ENCODE data around the gene MIPOL1.

MIPOL1 gene

GRCh38 chr14:37590428-37591139 lies 392.8 kb downstream of the MIPOL1 start:
- DNase-seq: no peak

- DNase-seq: no peak
Observed at GRCh38 chr14:37591311-37591940, 393.7 kb downstream of the MIPOL1 start.

DNA sequence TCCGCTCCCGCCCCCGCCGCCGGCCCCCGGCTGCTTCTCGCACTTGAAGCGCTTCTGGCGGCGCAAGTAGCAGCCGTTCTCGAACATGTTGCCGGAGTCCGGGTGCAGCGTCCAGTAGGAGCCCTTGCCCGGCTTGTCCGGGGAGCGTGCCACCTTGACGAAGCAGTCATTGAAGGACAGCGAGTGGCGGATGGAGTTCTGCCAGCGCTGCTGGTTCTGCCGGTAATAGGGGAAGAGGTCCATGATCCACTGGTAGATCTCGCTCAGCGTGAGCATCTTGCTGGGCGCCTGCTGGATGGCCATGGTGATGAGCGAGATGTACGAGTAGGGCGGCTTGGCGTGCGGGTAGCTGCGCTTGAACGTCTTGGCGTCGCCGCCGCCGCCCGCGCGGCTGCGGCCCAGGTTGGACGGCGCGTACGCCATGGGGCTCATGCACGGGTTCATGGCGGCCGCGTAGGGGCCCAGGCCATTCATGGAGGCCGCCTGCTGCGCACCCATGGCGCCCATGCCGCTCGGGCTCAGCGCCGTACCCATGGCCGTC lies 394.3 kb downstream of the MIPOL1 start:
- DNase-seq: no peak

DNA sequence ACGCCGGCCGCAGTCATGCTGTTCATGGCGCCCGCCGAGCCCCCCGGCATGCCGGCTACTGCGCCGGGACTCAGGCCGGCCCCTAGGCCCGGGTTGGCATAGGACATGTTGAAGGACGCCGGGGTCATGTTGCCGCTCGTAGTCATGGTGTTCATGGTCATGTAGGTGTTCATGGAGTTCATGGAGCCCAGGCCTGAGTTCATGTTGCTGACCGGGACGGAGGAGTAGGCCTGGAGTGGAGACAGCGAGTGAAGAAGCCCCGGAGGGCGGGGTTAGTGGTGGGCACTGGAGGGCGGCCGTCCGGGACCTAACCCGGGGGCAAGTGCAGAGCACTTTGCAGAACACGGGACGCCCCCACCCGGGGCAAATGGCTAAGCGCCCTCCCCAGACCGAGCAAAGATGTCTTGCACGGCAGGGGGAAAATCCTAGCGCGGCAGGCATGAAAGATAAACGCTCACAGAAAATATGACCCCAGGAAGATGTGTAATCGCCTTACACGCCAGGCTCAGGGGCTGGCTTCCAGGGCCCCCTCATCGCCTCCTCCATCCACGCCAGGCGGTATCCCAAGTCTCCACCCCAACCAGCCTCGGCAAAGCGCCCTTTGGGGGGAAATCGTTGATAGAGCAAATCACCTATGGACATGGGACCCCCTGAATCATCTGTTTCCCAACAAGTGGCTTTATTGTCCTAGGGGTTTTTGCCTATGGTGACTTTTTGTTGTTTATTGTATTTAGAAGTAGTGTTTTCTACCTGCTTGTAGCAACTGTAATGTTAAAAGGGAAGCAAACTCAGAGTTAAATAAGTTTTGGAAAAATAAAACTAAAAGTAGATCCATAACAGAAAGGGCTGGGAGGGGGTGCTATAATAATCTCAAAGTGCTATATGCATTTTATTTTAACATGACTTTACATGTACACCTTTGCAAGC lies 395.0 kb downstream of the MIPOL1 start:
- no peak for DNase-seq

DNA sequence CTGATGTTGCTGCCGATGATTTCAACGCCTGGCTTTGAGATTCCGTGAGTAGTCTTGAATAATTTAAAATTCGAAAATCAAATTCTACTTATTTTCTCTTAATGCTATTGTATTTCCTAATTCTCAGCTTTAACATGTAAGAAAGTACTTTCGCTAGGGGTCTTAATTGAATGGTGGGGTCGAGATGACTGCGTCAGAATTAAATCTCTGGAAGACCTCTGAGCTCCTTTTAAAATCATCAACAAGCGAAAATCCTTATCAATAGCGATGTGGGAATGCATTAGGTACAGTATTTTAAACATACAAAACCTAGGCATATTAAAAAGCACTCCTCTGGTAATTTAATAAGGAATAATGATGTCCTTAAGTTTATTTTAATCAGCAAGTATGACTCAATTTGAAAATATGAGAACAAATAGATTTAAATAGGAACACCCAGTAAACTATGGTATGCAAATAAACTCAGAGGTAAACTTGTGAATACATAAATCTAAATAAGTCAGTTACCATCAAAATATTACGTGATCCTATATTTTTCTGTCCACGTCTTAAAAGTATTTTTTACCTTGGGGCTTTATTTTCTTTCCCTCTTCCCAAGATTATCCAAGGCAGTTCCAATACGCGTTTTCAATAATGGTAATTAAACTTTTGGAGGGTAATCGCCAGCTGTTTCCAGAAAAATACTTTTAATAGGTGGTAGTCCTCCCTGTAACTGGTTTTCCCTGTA lies 395.9 kb downstream of the MIPOL1 start:
- no peak for DNase-seq

DNA sequence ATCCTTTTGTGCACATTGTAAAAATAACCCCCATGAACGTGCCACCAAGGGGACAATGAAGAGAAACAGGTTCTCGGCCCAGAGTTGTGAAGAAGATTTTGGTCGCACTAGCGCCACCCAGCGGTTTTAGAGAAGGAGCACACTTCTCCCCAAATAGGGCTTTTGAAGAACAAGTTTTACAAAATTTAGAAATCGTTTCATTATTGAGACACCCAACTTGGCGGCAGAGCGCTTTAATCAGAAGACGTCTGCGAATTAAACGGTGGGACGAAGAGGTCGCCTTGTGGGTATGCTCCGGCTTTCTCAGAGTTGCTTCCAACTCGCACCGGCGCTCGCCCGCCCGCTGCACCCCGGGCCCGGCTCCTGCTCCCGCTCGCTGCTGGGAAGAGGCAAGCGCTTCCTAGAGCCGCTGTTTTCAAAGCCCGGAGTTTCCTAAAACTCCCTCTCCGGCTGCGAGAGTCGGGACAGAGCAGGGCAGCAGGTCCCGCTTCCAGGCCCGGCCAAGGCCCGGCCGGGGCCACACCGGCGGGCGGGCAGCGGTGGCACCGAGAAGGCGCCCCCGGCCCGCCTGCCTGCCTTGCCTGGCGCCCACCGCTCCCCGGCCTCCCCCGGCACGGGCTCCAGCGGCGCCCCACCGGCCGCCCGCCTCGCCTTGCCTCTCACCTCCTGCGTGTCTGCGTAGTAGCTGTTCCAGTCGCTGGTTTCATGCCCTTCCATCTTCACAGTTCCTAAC lies 396.7 kb downstream of the MIPOL1 start:
- peak; percentile 67 for DNase-seq

- peak; percentile 19 for DNase-seq
Observed at GRCh38 chr14:37594971-37595808, 397.5 kb downstream of the MIPOL1 start, which contains the start of the genes FOXA1 and TTC6. TSS of gene FOXA1 (minus strand) at chr14:37595249. CDS start at chr14:37594972, 277 bp downstream. TSS of gene TTC6 (plus strand) at chr14:37595629. CDS start at chr14:37622065, 26,436 bp downstream.

DNA sequence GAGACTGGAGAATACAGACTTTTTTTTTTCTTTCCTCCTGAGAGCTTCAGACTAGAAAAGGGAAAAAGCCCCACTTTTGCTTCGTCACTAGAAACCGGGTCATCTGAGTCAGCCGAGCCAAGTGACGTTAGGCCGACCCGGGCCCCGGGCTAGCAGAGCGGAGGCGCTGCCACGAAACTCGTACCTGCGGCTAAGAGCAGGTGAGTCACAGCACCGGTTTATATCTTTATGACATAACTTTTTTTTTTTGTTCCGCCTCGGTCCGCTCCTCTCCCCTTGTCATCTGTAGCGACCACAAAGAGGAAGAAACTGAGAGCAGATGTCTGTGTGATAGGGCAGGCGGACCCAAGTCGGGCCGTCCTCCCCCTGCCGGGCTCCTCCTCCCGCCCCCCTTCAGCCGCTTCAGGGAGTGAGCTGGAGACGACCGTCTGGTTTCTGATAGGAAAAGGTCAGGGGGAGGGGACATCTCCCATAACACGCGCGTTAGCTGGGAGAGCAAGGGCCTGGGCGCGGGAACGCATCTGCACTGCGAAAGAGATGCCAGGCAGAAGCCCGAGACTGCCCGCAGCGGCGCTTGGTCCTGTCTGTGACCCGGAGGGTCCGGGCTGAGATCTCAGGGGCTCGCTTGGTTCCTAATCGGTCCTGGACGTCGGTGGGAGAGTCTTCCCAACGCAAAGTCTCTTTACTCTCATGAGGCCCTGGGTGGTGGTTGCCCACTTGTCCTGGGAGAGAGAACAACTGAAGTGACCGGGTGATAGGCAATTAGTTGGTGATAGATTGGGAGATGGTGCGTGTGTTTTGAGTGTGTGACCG lies 398.3 kb downstream of the MIPOL1 start:
- DNase-seq: peak; percentile 61

- DNase-seq: no peak
Observed at GRCh38 chr14:37596790-37597472, 399.2 kb downstream of the MIPOL1 start.

DNA sequence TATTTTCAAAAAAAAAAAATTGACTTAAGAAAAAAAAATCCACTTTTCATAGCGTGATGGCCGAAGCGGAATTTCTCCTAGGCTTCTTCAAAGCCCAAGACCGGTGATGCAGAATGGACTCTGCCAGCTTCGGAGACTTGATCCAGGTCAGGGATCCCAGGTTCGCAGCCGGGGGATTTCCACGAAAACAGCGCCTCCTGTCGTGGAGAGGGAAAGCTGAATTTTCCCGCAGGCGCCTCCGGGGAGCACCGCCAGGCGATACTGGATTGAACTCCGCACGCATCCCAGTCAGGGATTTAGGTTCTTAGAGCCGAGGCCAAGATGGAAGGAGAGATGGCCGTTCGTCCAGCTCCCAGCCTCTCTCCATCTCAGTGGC lies 399.8 kb downstream of the MIPOL1 start:
- DNase-seq: no peak

- DNase-seq: no peak
Observed at GRCh38 chr14:37597914-37598746, 400.4 kb downstream of the MIPOL1 start.

- DNase-seq: no peak
Observed at GRCh38 chr14:37598747-37599506, 401.2 kb downstream of the MIPOL1 start.

GRCh38 chr14:37599507-37600368 lies 402.0 kb downstream of the MIPOL1 start:
- peak; percentile 9 for DNase-seq

- no peak for DNase-seq
Observed at GRCh38 chr14:37600880-37601741, 403.4 kb downstream of the MIPOL1 start.

- no peak for DNase-seq
Observed at GRCh38 chr14:37601865-37602264, 404.1 kb downstream of the MIPOL1 start.
